Activated CD8-positive, alpha-beta T cell treated with anti-CD3 and anti-CD28 coated beads, Interleukin-2, amount 10 ng/mL, durations not matched to agents 7 days and 5 days (primary cell): ENCODE data around the gene ERLEC1. TPM values are rescaled to one million over a fixed set of nuclear protein-coding genes. Genes with fewer than 3 reads are reported as not detected.
A peak's percentile ranks its signal among the peaks of the same experiment; 100 is the strongest.

ENCODE experiments used
- ATAC-seq: fragments of 150-1000 bp; cut with Tn5 transposase; one replicate; pipeline ENCODE4 v1.10.0; 2021; ENCODE audit warnings: moderate library complexity
- CTCF ChIA-PET: fragments of 350-600 bp; sonication (Branson Sonifier 250); formaldehyde crosslinking; loops from one replicate; lab custom pipeline; 2021; ENCODE audit warnings: antibody characterized with exemption; lab: Charles Lee
- POLR2A ChIA-PET: fragments of 350-600 bp; sonication (Branson Sonifier 250); formaldehyde crosslinking; loops from one replicate; lab custom pipeline; 2021; ENCODE audit warnings: antibody characterized with exemption; lab: Charles Lee
- DNase-seq: peaks from one replicate; pipeline ENCODE4 v3.0.0-alpha.2; 2020
- H3K27ac Mint-ChIP-seq: one replicate; pipeline ENCODE4 v1.8.0; 2021; ENCODE audit warnings: mild to moderate bottlenecking, mixed read lengths
- H3K27me3 Mint-ChIP-seq: one replicate; pipeline ENCODE4 v1.8.0; 2021; ENCODE audit warnings: low read depth, mixed read lengths
- H3K36me3 Mint-ChIP-seq: one replicate; pipeline ENCODE4 v1.8.0; 2021; ENCODE audit warnings: low read depth, mixed read lengths
- H3K4me1 Mint-ChIP-seq: one replicate; pipeline ENCODE4 v1.8.0; 2021; ENCODE audit warnings: low read depth, mixed read lengths
- H3K4me3 Mint-ChIP-seq: one replicate; pipeline ENCODE4 v1.8.0; 2021; ENCODE audit warnings: mild to moderate bottlenecking, mixed read lengths
- H3K9me3 Mint-ChIP-seq: one replicate; pipeline ENCODE4 v1.8.0; 2022; ENCODE audit warnings: mixed read lengths; ENCODE audit not compliant: insufficient read depth
- total RNA-seq, 2 experiments: library from RNA; stranded (reverse); gene quantifications; one replicate each; pipeline ENCODE4 v1.2.3, GENCODE V29; 2021

Gene ERLEC1
- total RNA-seq, 2 experiments from 2014 or later: 19.5 to 20.9 TPM

DNA sequence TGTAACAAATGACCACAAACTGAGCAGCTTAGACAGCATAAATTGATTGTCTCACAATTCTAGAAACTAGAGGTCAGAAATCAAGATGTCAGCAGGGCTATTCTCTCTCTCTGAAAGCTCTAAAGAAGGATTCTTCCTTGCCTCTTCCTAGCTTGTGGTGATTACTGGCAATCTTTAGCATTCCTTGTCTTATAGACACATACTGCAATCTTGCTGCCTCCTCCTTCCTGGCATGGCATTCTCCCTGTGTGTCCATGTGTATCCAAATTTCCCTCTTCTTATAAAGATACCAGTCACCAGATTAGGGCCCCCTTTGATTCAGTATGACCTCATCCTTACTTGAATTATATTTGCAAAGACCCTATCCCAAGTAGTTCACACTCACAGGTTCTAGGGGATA is 2.4 kb upstream of the ERLEC1 start:
- H3K4me3 Mint-ChIP-seq: peak overlapping the region; percentile 90
- CTCF ChIA-PET: interaction anchor here (1.2 kb wide), 1 partner anchor 16 kb away, joined by 3 read pairs; the partner anchor contains the start of gene CHAC2
- DNase-seq: no peak
- POLR2A ChIA-PET: interaction anchor here (0.9 to 5.3 kb wide), 3 partner anchors 9 to 28 kb away, joined by 3 to 97 read pairs (median 3); partner anchors contain the start of gene CHAC2
- peak overlapping the region; percentile 10 for H3K27ac Mint-ChIP-seq
- no peak for ATAC-seq
- peaks cover 35% of the 10 kb centered on the region for H3K4me1 Mint-ChIP-seq
- no peaks in the 10 kb centered on the region for H3K9me3 Mint-ChIP-seq
- peaks cover 25% of the 10 kb centered on the region for H3K36me3 Mint-ChIP-seq
- no peaks in the 10 kb centered on the region for H3K27me3 Mint-ChIP-seq

DNA sequence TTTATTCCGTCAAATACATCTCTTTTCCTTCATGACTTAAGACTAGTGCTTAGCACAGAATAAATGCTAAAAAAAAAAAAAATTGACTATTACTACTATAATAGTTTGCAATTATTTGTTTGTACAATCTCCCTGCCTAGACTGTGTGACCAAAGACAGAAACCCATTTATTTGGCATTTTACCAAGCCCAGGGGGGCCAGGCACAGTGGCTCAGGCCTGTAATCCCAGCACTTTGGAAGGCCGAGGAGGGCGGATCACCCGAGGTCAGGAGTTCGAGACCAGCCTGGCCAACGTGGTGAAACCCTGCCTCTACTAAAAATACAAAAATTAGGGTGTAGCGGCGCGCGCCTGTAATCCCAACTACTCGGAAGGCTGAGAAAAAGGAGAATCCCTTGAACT is 1.5 kb upstream of the ERLEC1 start:
- Mint-ChIP-seq H3K27me3 (no peaks in the 10 kb centered on the region), H3K36me3 (peaks cover 17% of the 10 kb centered on the region), H3K4me3 (peak overlapping the region; percentile 90), H3K27ac (peak overlapping the region; percentile 66), H3K9me3 (no peaks in the 10 kb centered on the region), H3K4me1 (peaks cover 35% of the 10 kb centered on the region)
- ChIA-PET POLR2A (interaction anchor here (0.6 to 5.3 kb wide), 5 partner anchors 9 to 41 kb away, joined by 3 to 97 read pairs (median 3); partner anchors contain the start of gene CHAC2), CTCF (interaction anchor here (1.4 to 2.9 kb wide), 2 partner anchors 16 to 18 kb away, joined by 3 to 13 read pairs; partner anchors contain the start of gene CHAC2)
- DNase-seq (no peak), ATAC-seq (no peak)

DNA sequence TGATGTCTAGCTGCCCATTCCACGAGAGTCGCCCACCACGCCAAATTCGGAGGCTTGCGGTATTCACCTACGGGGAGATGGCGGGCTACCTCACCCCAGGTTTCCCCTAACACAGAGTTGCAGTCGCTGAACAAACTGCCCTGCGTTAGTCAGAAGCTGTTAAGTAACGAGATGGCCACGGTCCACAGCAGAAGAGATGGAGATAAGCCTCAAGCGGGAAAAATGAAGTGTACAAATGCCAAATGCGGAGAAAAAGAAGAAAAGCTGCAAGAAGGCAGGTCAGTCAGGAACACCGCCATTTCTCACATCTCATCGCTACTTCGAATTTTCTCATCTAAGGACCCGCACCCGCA is 516 bp upstream of the ERLEC1 start:
- Mint-ChIP-seq H3K4me3 (peak overlapping the region; percentile 90), H3K36me3 (peaks cover 14% of the 10 kb centered on the region), H3K9me3 (no peaks in the 10 kb centered on the region), H3K27me3 (no peaks in the 10 kb centered on the region), H3K4me1 (peaks cover 37% of the 10 kb centered on the region), H3K27ac (peak overlapping the region; percentile 92)
- DNase-seq (peak; percentile 46), ATAC-seq (peak; percentile 25)
- POLR2A ChIA-PET: interaction anchor here (0.6 to 5.3 kb wide), 4 partner anchors 10 to 159 kb away, joined by 3 to 97 read pairs (median 10); partner anchors contain the start of gene CHAC2
- CTCF ChIA-PET: interaction anchor here (0.9 to 2.9 kb wide), 4 partner anchors 10 to 19 kb away, joined by 3 to 13 read pairs (median 4); partner anchors contain the start of gene CHAC2

DNA sequence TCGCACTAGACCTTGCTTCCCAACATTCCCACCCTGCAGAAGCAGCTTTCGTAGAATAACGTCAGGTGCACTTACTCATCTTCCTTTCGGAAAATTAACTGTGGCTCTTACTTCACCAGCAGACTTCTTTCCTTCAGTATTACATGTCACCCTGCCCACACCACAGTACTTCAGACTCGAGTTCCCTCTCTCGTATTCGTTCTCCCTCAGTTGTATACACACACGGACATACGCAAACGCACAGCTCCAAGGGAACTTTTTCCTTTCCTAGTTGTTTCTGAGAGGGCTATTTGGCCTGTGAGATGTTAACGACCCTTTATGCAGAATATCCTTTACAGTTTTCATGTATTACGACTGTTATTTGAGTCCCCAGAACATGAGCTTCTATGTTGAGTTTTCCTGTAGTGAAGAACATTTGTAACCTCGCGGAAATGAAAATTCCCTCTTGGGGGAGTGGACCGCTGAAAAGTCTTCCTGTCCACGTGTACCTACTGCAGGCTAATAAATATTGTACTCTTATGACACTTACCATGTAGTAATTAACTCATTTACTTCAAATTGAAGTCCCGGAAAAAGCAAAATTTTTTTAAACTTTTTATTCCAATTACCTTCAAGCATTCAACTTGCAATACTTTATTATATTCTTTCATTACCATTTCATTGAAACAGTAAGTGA is 908 bp downstream of the ERLEC1 start:
- H3K27ac Mint-ChIP-seq: peak overlapping the region; percentile 92
- peaks cover 32% of the 10 kb centered on the region for H3K4me1 Mint-ChIP-seq
- ChIA-PET POLR2A (interaction anchor here (0.6 to 5.3 kb wide), 4 partner anchors 11 to 183 kb away, joined by 3 to 97 read pairs (median 10); partner anchors contain the start of genes CHAC2 and PSME4), CTCF (interaction anchor here (0.7 to 2.9 kb wide), 3 partner anchors 9 to 20 kb away, joined by 3 to 13 read pairs (median 3); partner anchors contain the start of gene CHAC2)
- ATAC-seq (peak; percentile 28), DNase-seq (peak; percentile 24)
- H3K27me3 Mint-ChIP-seq: no peaks in the 10 kb centered on the region
- no peaks in the 10 kb centered on the region for H3K9me3 Mint-ChIP-seq
- H3K4me3 Mint-ChIP-seq: peak overlapping the region; percentile 90
- peaks cover 8% of the 10 kb centered on the region for H3K36me3 Mint-ChIP-seq

DNA sequence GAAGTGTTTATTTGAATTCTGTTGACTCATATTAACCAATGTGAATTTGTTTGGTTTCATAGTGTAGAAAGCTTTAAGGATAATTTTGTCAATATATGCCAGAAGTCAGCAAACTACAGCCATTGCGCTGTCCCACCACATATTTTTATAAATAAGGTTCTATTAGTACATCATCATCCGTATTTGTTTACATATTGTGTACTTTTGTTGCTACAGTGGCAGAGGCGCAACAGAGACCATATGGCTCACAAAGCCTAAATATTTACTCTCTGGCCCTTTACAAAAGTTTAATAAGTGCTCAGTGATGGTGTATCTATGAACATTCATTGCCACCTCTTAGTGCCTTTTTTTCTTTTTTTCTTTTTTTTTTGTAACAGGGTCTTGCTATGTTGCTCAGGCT is 6.4 kb downstream of the ERLEC1 start:
- POLR2A ChIA-PET: no interaction called here
- H3K36me3 Mint-ChIP-seq: peaks cover 5% of the 10 kb centered on the region
- H3K27ac Mint-ChIP-seq: no peak overlapping the region
- no peak for DNase-seq
- no peaks in the 10 kb centered on the region for H3K27me3 Mint-ChIP-seq
- ATAC-seq: no peak
- H3K9me3 Mint-ChIP-seq: no peaks in the 10 kb centered on the region
- no peak overlapping the region for H3K4me3 Mint-ChIP-seq
- CTCF ChIA-PET: interaction anchor here (1.0 kb wide), 1 partner anchor 12 kb away, joined by 3 read pairs; no protein-coding TSS in a partner anchor
- peaks cover 9% of the 10 kb centered on the region for H3K4me1 Mint-ChIP-seq

DNA sequence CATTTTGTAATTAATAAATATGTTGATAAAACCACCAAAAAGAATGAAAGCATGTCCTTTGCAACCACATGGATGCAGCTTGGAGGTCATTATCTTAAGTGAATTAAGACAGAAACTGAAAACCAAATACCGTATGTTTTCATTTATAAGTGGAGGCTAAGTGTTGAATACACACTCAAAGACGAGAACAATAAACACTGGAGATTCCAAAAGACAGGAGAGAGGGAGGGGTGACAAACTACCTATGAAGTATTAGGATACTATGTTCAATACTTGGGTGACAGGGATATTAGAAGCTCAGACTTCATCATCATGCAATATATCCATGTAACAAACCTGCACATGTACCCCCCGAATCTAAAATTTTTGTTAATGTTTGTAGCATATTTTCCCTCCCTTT is 7.0 kb downstream of the ERLEC1 start:
- CTCF ChIA-PET: no interaction called here
- ATAC-seq: no peak
- no peaks in the 10 kb centered on the region for H3K27me3 Mint-ChIP-seq
- H3K9me3 Mint-ChIP-seq: no peaks in the 10 kb centered on the region
- peaks cover 8% of the 10 kb centered on the region for H3K36me3 Mint-ChIP-seq
- H3K4me1 Mint-ChIP-seq: peaks cover 7% of the 10 kb centered on the region
- POLR2A ChIA-PET: no interaction called here
- no peak overlapping the region for H3K27ac Mint-ChIP-seq
- H3K4me3 Mint-ChIP-seq: no peak overlapping the region
- no peak for DNase-seq

DNA sequence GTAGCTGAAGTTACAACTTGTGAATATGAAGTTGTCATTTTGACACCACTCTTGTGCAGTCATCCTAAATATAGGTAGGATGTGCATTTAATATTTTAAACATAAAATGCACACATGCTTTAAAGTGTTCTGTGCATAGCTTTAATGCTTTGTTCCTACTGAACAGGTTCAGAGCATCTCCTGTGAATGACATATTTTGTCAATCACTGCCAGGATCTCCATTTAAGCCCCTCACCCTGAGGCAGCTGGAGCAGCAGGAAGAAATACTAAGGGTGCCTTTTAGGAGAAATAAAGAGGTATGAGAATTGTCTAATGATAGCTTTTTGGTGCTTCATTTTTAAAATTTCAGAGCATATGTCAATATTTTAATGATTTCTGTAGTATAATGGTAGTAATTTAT is 14.7 kb downstream of the ERLEC1 start:
- ATAC-seq (no peak), DNase-seq (no peak)
- Mint-ChIP-seq H3K4me1 (peaks cover 12% of the 10 kb centered on the region), H3K4me3 (no peak overlapping the region), H3K27ac (no peak overlapping the region), H3K9me3 (no peaks in the 10 kb centered on the region), H3K36me3 (peaks cover 35% of the 10 kb centered on the region), H3K27me3 (no peaks in the 10 kb centered on the region)
- CTCF ChIA-PET: interaction anchor here (1.8 kb wide), 1 partner anchor 15 kb away, joined by 5 read pairs; the partner anchor contains the start of genes ASB3 and ERLEC1
- POLR2A ChIA-PET: interaction anchor here (0.6 kb wide), 1 partner anchor 14 kb away, joined by 3 read pairs; no protein-coding TSS in a partner anchor

DNA sequence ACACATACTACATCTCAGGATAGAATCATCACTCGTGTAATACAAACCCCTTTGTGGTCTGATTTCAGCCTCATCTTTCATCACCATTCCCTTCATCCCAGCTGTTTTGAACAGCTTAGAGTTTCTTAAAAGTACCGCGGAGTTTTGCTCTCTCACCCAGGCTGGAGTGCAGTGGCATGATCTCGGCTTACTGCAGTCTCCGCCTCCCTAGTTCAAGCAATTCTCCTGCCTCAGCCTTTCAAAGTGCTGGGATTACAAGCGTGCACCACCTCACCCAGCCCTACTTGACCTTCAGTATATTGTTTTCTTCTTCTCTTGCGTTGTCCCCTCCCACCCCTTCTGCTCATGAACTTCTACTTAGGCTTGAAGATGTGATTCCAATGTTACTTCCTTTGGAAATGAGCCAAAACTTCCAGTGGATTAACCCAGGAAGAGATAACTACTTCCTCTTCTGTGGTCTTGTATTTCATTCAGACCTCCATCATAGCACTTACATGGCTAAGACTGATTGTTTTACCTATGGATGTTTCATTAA is 15.8 kb downstream of the ERLEC1 start:
- no peaks in the 10 kb centered on the region for H3K9me3 Mint-ChIP-seq
- ChIA-PET CTCF (no interaction called here), POLR2A (no interaction called here)
- H3K4me1 Mint-ChIP-seq: peaks cover 12% of the 10 kb centered on the region
- ATAC-seq: no peak
- no peaks in the 10 kb centered on the region for H3K27me3 Mint-ChIP-seq
- H3K27ac Mint-ChIP-seq: no peak overlapping the region
- DNase-seq: no peak
- no peak overlapping the region for H3K4me3 Mint-ChIP-seq
- H3K36me3 Mint-ChIP-seq: peaks cover 34% of the 10 kb centered on the region

DNA sequence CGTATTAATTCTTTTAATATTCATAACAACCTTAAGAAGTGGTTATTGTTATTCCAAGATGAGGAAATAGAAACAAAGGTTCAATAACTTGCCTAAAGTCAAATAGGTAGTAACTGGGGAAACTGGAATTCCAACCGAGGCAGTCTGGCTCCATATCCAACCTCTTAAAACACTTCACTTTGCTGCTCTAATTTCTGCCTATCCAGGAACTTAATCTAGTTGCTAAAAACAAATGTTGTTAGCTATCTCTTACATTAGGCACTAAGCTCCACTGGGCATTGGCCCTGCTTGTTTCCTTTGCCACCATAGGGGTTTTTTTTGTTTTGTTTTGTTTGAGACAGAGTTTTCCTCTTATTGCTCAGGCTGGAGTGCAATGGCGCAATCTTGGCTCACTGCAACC is 24.8 kb downstream of the ERLEC1 start:
- Mint-ChIP-seq H3K9me3 (no peaks in the 10 kb centered on the region), H3K36me3 (peaks cover 25% of the 10 kb centered on the region), H3K27me3 (no peaks in the 10 kb centered on the region), H3K4me3 (no peak overlapping the region), H3K4me1 (no peaks in the 10 kb centered on the region), H3K27ac (no peak overlapping the region)
- ChIA-PET CTCF (no interaction called here), POLR2A (no interaction called here)
- ATAC-seq (no peak), DNase-seq (no peak)

DNA sequence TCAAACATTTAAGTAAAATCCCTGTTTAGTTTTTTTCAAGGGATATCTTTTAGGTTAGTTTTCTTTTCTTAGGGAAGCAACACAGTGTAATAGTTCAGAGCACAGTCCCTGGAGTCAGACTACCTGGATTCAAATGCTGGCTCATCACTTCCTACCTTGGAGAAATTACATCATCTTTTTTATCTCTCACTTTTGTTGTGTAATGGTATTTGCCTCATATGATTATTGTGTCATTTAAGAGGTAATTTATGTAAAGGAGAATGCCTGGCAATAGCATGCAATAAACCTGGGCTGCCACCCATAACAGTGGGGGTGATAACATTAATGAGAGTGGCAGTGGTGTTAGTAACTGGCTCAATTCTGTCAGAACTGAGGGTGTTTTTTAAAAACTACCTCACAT is 26.3 kb downstream of the ERLEC1 start:
- no peaks in the 10 kb centered on the region for H3K4me1 Mint-ChIP-seq
- no peaks in the 10 kb centered on the region for H3K27me3 Mint-ChIP-seq
- no peaks in the 10 kb centered on the region for H3K9me3 Mint-ChIP-seq
- ChIA-PET CTCF (no interaction called here), POLR2A (interaction anchor here (0.6 kb wide), 1 partner anchor 303 kb away, joined by 3 read pairs; no protein-coding TSS in a partner anchor)
- DNase-seq (no peak), ATAC-seq (no peak)
- no peak overlapping the region for H3K4me3 Mint-ChIP-seq
- no peak overlapping the region for H3K27ac Mint-ChIP-seq
- peaks cover 33% of the 10 kb centered on the region for H3K36me3 Mint-ChIP-seq

DNA sequence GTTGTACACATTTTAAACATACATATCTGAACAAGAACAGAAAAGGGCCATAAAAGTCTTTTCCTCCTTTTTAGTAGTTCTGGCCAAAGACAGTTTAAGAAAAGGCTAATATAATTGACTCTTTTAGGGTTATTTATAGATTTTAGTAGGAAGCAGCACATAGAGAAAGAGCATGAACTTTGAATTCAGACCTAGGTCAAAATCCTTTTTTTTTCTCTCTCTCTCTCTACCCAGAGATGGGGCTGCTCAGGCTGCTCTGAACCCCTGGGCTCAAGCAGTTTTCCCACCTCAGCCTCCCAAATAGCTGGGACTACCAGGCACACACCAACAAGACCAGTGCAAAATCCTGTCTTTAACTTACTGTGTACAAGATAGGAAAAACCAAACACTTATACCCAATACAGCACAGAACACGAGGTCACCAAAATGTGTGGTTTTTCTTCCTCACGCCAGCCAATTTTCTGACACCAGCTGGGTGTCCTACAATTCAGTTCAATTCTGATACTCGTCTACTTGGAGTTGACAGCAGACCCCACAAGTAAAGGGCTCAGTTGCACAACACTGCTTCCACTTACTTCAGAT is 32.1 kb downstream of the ERLEC1 start:
- DNase-seq (no peak), ATAC-seq (no peak)
- Mint-ChIP-seq H3K27me3 (no peaks in the 10 kb centered on the region), H3K4me3 (no peak overlapping the region), H3K36me3 (peaks cover 18% of the 10 kb centered on the region), H3K27ac (no peak overlapping the region), H3K4me1 (no peaks in the 10 kb centered on the region), H3K9me3 (no peaks in the 10 kb centered on the region)
- ChIA-PET POLR2A (no interaction called here), CTCF (no interaction called here)
